Measurements from ENCODE around the gene ASS1.

DNA sequence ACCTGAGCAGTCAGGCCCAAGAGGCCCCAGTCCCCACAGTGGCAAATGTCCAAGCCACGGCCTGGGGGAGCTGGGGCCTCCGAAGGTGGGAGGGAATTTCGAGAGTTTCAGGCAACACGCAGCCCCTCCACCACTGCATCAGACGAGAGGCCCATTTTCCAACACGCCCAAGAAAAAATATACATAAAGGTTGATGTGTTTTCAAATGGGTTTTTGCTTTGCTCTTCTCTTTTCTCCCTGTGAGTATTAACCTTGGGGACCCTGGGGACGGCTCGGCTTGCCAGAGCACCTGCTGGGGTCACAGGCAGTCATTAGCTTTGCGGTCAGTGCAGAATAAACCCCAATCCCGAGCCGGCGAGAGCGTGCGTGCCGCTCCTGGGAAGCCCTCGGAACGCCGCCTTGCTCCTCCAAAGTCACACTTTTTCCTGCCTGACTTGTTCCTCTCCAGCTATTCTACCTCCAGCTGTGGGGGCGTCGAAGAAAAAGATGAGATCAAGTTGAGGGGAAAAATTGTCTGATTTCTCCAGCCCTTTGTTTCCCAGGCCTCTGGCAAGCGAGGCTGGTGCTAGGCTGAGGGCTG lies 31.5 kb downstream of the ASS1 start:
- TF ChIP-seq, protein P1, sequence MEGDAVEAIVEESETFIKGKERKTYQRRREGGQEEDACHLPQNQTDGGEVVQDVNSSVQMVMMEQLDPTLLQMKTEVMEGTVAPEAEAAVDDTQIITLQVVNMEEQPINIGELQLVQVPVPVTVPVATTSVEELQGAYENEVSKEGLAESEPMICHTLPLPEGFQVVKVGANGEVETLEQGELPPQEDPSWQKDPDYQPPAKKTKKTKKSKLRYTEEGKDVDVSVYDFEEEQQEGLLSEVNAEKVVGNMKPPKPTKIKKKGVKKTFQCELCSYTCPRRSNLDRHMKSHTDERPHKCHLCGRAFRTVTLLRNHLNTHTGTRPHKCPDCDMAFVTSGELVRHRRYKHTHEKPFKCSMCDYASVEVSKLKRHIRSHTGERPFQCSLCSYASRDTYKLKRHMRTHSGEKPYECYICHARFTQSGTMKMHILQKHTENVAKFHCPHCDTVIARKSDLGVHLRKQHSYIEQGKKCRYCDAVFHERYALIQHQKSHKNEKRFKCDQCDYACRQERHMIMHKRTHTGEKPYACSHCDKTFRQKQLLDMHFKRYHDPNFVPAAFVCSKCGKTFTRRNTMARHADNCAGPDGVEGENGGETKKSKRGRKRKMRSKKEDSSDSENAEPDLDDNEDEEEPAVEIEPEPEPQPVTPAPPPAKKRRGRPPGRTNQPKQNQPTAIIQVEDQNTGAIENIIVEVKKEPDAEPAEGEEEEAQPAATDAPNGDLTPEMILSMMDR (CRISPR knock-in tag; IDR thresholded peaks at IDR 0.05) = no peak
- TF ChIP-seq ZNF501 (CRISPR knock-in tag; IDR thresholded peaks at IDR 0.05) (no peak), SYNCRIP (IDR thresholded peaks at IDR 0.05; ENCODE audit: insufficient read depth, low read depth, low read length) (no peak), ZBTB7A (CRISPR knock-in tag; IDR thresholded peaks at IDR 0.05) (no peak), BRCA1 (CRISPR knock-in tag; IDR thresholded peaks at IDR 0.05) (no peak), HDAC6 (IDR thresholded peaks at IDR 0.05; ENCODE audit: low read depth, low read length) (no peak), CBFB (CRISPR knock-in tag; IDR thresholded peaks at IDR 0.05) (no peak), CREM (IDR thresholded peaks at IDR 0.05) (no peak), CREM (CRISPR knock-in tag; IDR thresholded peaks at IDR 0.05) (no peak), ARNT (IDR thresholded peaks at IDR 0.05) (no peak)
- TF ChIP-seq, protein P2, sequence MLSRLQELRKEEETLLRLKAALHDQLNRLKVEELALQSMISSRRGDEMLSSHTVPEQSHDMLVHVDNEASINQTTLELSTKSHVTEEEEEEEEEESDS (CRISPR knock-in tag; IDR thresholded peaks at IDR 0.05; ENCODE audit: borderline replicate concordance) = no peak
- TF ChIP-seq, protein P3, sequence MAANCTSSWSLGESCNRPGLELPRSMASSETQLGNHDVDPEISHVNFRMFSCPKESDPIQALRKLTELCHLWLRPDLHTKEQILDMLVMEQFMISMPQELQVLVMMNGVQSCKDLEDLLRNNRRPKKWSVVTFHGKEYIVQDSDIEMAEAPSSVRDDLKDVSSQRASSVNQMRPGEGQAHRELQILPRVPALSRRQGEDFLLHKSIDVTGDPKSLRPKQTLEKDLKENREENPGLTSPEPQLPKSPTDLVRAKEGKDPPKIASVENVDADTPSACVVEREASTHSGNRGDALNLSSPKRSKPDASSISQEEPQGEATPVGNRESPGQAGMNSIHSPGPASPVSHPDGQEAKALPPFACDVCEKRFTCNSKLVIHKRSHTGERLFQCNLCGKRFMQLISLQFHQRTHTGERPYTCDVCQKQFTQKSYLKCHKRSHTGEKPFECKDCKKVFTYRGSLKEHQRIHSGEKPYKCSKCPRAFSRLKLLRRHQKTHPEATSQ (CRISPR knock-in tag; IDR thresholded peaks at IDR 0.05; ENCODE audit: borderline replicate concordance) = no peak
- TF ChIP-seq, protein P4, sequence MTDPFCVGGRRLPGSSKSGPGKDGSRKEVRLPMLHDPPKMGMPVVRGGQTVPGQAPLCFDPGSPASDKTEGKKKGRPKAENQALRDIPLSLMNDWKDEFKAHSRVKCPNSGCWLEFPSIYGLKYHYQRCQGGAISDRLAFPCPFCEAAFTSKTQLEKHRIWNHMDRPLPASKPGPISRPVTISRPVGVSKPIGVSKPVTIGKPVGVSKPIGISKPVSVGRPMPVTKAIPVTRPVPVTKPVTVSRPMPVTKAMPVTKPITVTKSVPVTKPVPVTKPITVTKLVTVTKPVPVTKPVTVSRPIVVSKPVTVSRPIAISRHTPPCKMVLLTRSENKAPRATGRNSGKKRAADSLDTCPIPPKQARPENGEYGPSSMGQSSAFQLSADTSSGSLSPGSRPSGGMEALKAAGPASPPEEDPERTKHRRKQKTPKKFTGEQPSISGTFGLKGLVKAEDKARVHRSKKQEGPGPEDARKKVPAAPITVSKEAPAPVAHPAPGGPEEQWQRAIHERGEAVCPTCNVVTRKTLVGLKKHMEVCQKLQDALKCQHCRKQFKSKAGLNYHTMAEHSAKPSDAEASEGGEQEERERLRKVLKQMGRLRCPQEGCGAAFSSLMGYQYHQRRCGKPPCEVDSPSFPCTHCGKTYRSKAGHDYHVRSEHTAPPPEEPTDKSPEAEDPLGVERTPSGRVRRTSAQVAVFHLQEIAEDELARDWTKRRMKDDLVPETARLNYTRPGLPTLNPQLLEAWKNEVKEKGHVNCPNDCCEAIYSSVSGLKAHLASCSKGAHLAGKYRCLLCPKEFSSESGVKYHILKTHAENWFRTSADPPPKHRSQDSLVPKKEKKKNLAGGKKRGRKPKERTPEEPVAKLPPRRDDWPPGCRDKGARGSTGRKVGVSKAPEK (CRISPR knock-in tag; IDR thresholded peaks at IDR 0.05; ENCODE audit: borderline replicate concordance) = no peak

Measured in HepG2 (cell line).